NCI-H524 (cell line): Measurements from ENCODE around the gene HSD17B4.
"Not testable (repeated sequence)": the region's sequence is repeated elsewhere in the genome, so short reads cannot be mapped to it uniquely, and the experiment has no call there.

ENCODE experiments used
- DNase-seq, 2 experiments: peaks; one replicate each; lab custom pipeline; 2025; lab: John Stamatoyannopoulos, UW

HSD17B4 gene

GRCh38 chr5:119483155-119483554 is 30.9 kb downstream of the HSD17B4 start:
- no peak for DNase-seq

- no peak for DNase-seq
Measured at GRCh38 chr5:119484884-119485283, 32.6 kb downstream of the HSD17B4 start.

GRCh38 chr5:119501671-119502179 is 49.4 kb downstream of the HSD17B4 start:
- no peak for DNase-seq

- DNase-seq = not testable (repeated sequence)
Measured at GRCh38 chr5:119503939-119504338, 51.6 kb downstream of the HSD17B4 start.

- DNase-seq = no peak
Measured at GRCh38 chr5:119512277-119512676, 60.0 kb downstream of the HSD17B4 start.

- DNase-seq = no peak
Measured at GRCh38 chr5:119515192-119515591, 62.9 kb downstream of the HSD17B4 start.

- not testable (repeated sequence) for DNase-seq
Measured at GRCh38 chr5:119517115-119517514, 64.8 kb downstream of the HSD17B4 start.

- DNase-seq = no peak
Measured at GRCh38 chr5:119521232-119521631, 68.9 kb downstream of the HSD17B4 start.

GRCh38 chr5:119522841-119523240 is 70.5 kb downstream of the HSD17B4 start:
- DNase-seq = no peak

- no peak for DNase-seq
Measured at GRCh38 chr5:119524485-119524884, 72.2 kb downstream of the HSD17B4 start.

GRCh38 chr5:119527351-119527750 is 75.1 kb downstream of the HSD17B4 start:
- DNase-seq = no peak

GRCh38 chr5:119529811-119530210 is 77.5 kb downstream of the HSD17B4 start:
- no peak for DNase-seq

GRCh38 chr5:119532637-119533036 is 80.3 kb downstream of the HSD17B4 start:
- no peak for DNase-seq

- DNase-seq = no peak
Measured at GRCh38 chr5:119537704-119538103, 85.4 kb downstream of the HSD17B4 start.

- DNase-seq = no peak
Measured at GRCh38 chr5:119541716-119542115, 89.4 kb downstream of the HSD17B4 start.

GRCh38 chr5:119551819-119552218 is 99.5 kb downstream of the HSD17B4 start:
- no peak for DNase-seq

- DNase-seq = no peak
Measured at GRCh38 chr5:119554597-119554996, 102.3 kb downstream of the HSD17B4 start.

GRCh38 chr5:119570910-119571309 is 118.6 kb downstream of the HSD17B4 start:
- DNase-seq = no peak

GRCh38 chr5:119578937-119579336 is 126.6 kb downstream of the HSD17B4 start:
- DNase-seq = peak; percentile 27 to 63

- no peak for DNase-seq
Measured at GRCh38 chr5:119582987-119583386, 130.7 kb downstream of the HSD17B4 start.

GRCh38 chr5:119583684-119584083 is 131.4 kb downstream of the HSD17B4 start:
- no peak for DNase-seq
